HepG2 (cell line): Measurements from ENCODE around the gene SGMS1. TPM values are rescaled to one million over a fixed set of nuclear protein-coding genes. Genes with fewer than 3 reads are reported as not detected.

Experiments
- ATAC-seq: fragments of 200-7000 bp; cut with Tn5 transposase; 3 replicates; pipeline ENCODE4 v1.9.1; 2020; ENCODE audit warnings: mild to moderate bottlenecking, moderate library complexity
- BruUV-seq: library from RNA; stranded (reverse); fragments of 400-500 nt; replicated peaks from 2 replicates; lab custom pipeline; 2021; lab: Mats Ljungman, UMichigan
- CTCF ChIA-PET: fragments of 300-600 bp; formaldehyde crosslinking; extraction: SDS; loops from one replicate; lab custom pipeline; 2021; ENCODE audit warnings: low total read pairs, inconsistent platforms, low intra/inter-chr PET ratio; lab: Yijun Ruan, JAX
- POLR2A ChIA-PET: fragments of 350-600 bp; sonication (Branson Sonifier 250); formaldehyde crosslinking; loops from one replicate; lab custom pipeline; 2020; ENCODE audit warnings: antibody characterized with exemption, inconsistent platforms; lab: Yijun Ruan, JAX
- DNase-seq: peaks from one replicate; pipeline ENCODE4 v3.0.0-alpha.2; 2015; ENCODE audit warnings: low spot score
- FAIRE-seq: peaks from 3 replicates; lab custom pipeline; 2011; peaks lifted over from hg19 to GRCh38; lab: Jason Lieb, UNC
- H2AFZ ChIP-seq: one replicate; pipeline ENCODE4 v1.6.1; 2011; ENCODE audit warnings: low read length, inconsistent platforms
- H3K27ac ChIP-seq: fragments of 300-600 bp; 3 replicates; pipeline ENCODE4 v1.8.0; 2011; ENCODE audit warnings: mixed run types, mild to moderate bottlenecking, mixed read lengths, low read length, inconsistent platforms; ENCODE audit not compliant: insufficient read depth; ENCODE audit errors: extremely low read length
- H3K27me3 ChIP-seq, 2 experiments: fragments of 200-600 bp in 1 of 2; 2 replicates in 1 of 2; 3 replicates in 1 of 2; pipeline versions ENCODE4 v1.6.0 to v1.8.0; 2011; ENCODE audit warnings: low read length in 2 of 2, mild to moderate bottlenecking in 2 of 2, moderate library complexity in 2 of 2, inconsistent platforms in 1 of 2; ENCODE audit not compliant: insufficient read depth in 2 of 2, control insufficient read depth in 1 of 2
- H3K36me3 ChIP-seq, 2 experiments: fragments of 200-600 bp in 1 of 2; replicated peaks in 1 of 2; 2 replicates in 1 of 2; 3 replicates in 1 of 2; pipeline versions ENCODE4 v1.5.1 to v1.8.0; 2011; ENCODE audit warnings: low read length in 2 of 2, inconsistent platforms in 1 of 2; ENCODE audit not compliant: insufficient read depth in 2 of 2, control insufficient read depth in 1 of 2
- H3K4me1 ChIP-seq: 2 replicates; pipeline ENCODE4 v1.5.1; 2012; ENCODE audit warnings: low read length, inconsistent platforms; ENCODE audit not compliant: insufficient read depth
- H3K4me2 ChIP-seq: 2 replicates; pipeline ENCODE4 v1.6.0; 2011; ENCODE audit warnings: low read depth, low read length, inconsistent platforms
- H3K4me3 ChIP-seq, 3 experiments: fragments of 200-600 bp in 1 of 3; sonication (generic), shearing (Covaris generic) in 1 of 3; replicated peaks in 1 of 3; 2 replicates each; pipeline ENCODE4 v1.5.1; 2011 to 2016; ENCODE audit warnings: low read length in 3 of 3, inconsistent platforms in 2 of 3, low read depth in 2 of 3, mild to moderate bottlenecking in 2 of 3, control low read depth in 1 of 3, mixed read lengths in 1 of 3; ENCODE audit not compliant: insufficient read depth in 1 of 3
- H3K79me2 ChIP-seq: one replicate; pipeline ENCODE4 v1.6.1; 2011; ENCODE audit warnings: low read length, inconsistent platforms; ENCODE audit not compliant: insufficient read depth
- H3K9ac ChIP-seq: 2 replicates; pipeline ENCODE4 v1.6.0; 2011; ENCODE audit warnings: mild to moderate bottlenecking, low read depth, low read length, inconsistent platforms; ENCODE audit not compliant: insufficient read depth
- H3K9me3 ChIP-seq: 2 replicates; pipeline ENCODE4 v1.5.1; 2012; ENCODE audit warnings: mild to moderate bottlenecking, low read length
- H4K20me1 ChIP-seq: 2 replicates; pipeline ENCODE4 v1.6.0; 2011; ENCODE audit warnings: inconsistent platforms, mild to moderate bottlenecking, low read length, moderate library complexity; ENCODE audit not compliant: insufficient read depth
- ARID2 ChIP-seq: sonication (generic); formaldehyde crosslinking; IDR thresholded peaks from 2 replicates; pipeline ENCODE4 v1.8.1; 2022; ENCODE audit warnings: mild to moderate bottlenecking, missing genetic modification reagents, borderline replicate concordance
- ASH2L ChIP-seq: fragments of 300-600, 200-600 bp; sonication (generic); IDR thresholded peaks from 2 replicates; pipeline ENCODE4 v1.7.0; 2017; ENCODE audit warnings: low read depth, mild to moderate bottlenecking, moderate library complexity, mixed read lengths, low read length; ENCODE audit not compliant: insufficient read length
- CAMTA2 ChIP-seq: sonication (generic); formaldehyde crosslinking; IDR thresholded peaks from 2 replicates; pipeline ENCODE4 v1.4.0; 2020; ENCODE audit warnings: mild to moderate bottlenecking, missing genetic modification reagents, borderline replicate concordance
- KDM2A ChIP-seq: sonication (generic); formaldehyde crosslinking; IDR thresholded peaks from 2 replicates; pipeline ENCODE4 v1.4.0; 2020; ENCODE audit warnings: low read depth, missing genetic modification reagents, borderline replicate concordance
- NR2F6 ChIP-seq, 2 experiments: IDR thresholded peaks; 2 replicates each; pipeline ENCODE4 v1.6.1; 2016; ENCODE audit warnings: antibody characterized with exemption in 1 of 2, mild to moderate bottlenecking in 1 of 2
- STAT5B ChIP-seq: sonication (generic); formaldehyde crosslinking; IDR thresholded peaks from 2 replicates; pipeline ENCODE4 v1.4.0; 2020; ENCODE audit warnings: missing genetic modification reagents
- TCF12 ChIP-seq, 2 experiments: fragments of 450-650 bp in 1 of 2; sonication (generic) in 1 of 2; formaldehyde crosslinking in 1 of 2; IDR thresholded peaks; 2 replicates each; pipeline versions ENCODE4 v1.6.1 to v1.8.0; 2017 to 2022; ENCODE audit warnings: antibody characterized with exemption in 1 of 2, mild to moderate bottlenecking in 1 of 2, missing genetic modification reagents in 1 of 2, moderate library complexity in 1 of 2
- ZBTB34 ChIP-seq: sonication (generic); formaldehyde crosslinking; IDR thresholded peaks from 2 replicates; pipeline ENCODE4 v1.8.0; 2022; ENCODE audit warnings: mild to moderate bottlenecking, missing genetic modification reagents
- ZFY ChIP-seq: sonication (generic); formaldehyde crosslinking; IDR thresholded peaks from 2 replicates; pipeline ENCODE4 v1.4.0; 2020; ENCODE audit warnings: missing genetic modification reagents
- ZNF501 ChIP-seq: sonication (generic); formaldehyde crosslinking; IDR thresholded peaks from 2 replicates; pipeline ENCODE4 v1.5.1; 2020; ENCODE audit warnings: mild to moderate bottlenecking, moderate library complexity, missing genetic modification reagents
- ZNF614 ChIP-seq: IDR thresholded peaks from 2 replicates; pipeline ENCODE4 v1.6.1; 2018; ENCODE audit warnings: missing biosample characterization, missing genetic modification reagents, inconsistent platforms, borderline replicate concordance
- ZNF644 ChIP-seq: IDR thresholded peaks from 2 replicates; pipeline ENCODE4 v1.6.1; 2016; ENCODE audit warnings: low read depth
- ZNF746 ChIP-seq: sonication (generic); formaldehyde crosslinking; IDR thresholded peaks from 2 replicates; pipeline ENCODE4 v1.8.0; 2022; ENCODE audit warnings: mild to moderate bottlenecking, missing genetic modification reagents
- ZNF777 ChIP-seq: sonication (generic); formaldehyde crosslinking; IDR thresholded peaks from 2 replicates; pipeline ENCODE4 v1.4.0; 2020; ENCODE audit warnings: missing genetic modification reagents
- WGBS: methylation state at CpG from one replicate; pipeline ENCODE4 v1.1.6; 2017; ENCODE audit warnings: low lambda C conversion rate; 5-methylcytosine and 5-hydroxymethylcytosine counted together
- in situ Hi-C: cut with HindIII; loops from 2 replicates; pipeline ENCODE4 v1.10.0; 2017; ENCODE audit warnings: low pct_unique_long_range_greater_than_20kb; ENCODE audit not compliant: extremely low pct_ligation_motif_present
- intact Hi-C: fragments of 100-400 bp; cut with micrococcal nuclease; formaldehyde crosslinking; loops from one replicate; pipeline ENCODE4 v1.10.0; 2022; ENCODE audit not compliant: unreplicated experiment
- polyA plus RNA-seq, 8 experiments: library from polyadenylated mRNA; depleted of rRNA in 3 of 8; stranded (reverse) in 7 of 8; unstranded in 1 of 8; fragments of >200 nt; fragmentation: Illumina TruSeq in 4 of 8; extraction: Trizol in 4 of 8; gene quantifications; 2 replicates each; pipeline versions ENCODE4 v1.2.1 to v1.2.3, GENCODE V29; 2011 to 2016; ENCODE audit warnings: low read depth in 4 of 8, missing spikeins in 1 of 8, mixed read lengths in 1 of 8; ENCODE audit not compliant: insufficient read depth in 1 of 8
- total RNA-seq, 5 experiments: library from RNA; depleted of rRNA; stranded (reverse); fragments of >200 nt; fragmentation: Illumina TruSeq; extraction: Trizol; gene quantifications; 2 replicates each; pipeline ENCODE4 v1.2.3, GENCODE V29; 2016; ENCODE audit warnings: low read depth in 1 of 5
- TF ChIP-seq, protein P1 (sequence below): sonication (generic); formaldehyde crosslinking; IDR thresholded peaks from 2 replicates; pipeline ENCODE4 v1.5.0; 2020; ENCODE audit warnings: missing genetic modification reagents
- TF ChIP-seq, protein P2 (sequence below): sonication (generic); formaldehyde crosslinking; IDR thresholded peaks from 2 replicates; pipeline ENCODE4 v1.5.0; 2020; ENCODE audit warnings: missing genetic modification reagents

Gene SGMS1
- total and polyA plus RNA-seq, 2 of the 13 experiments (the other 11 are each of a cell fraction or from before 2014, with no cell fraction given), result 6.5 to 15.1 TPM

DNA sequence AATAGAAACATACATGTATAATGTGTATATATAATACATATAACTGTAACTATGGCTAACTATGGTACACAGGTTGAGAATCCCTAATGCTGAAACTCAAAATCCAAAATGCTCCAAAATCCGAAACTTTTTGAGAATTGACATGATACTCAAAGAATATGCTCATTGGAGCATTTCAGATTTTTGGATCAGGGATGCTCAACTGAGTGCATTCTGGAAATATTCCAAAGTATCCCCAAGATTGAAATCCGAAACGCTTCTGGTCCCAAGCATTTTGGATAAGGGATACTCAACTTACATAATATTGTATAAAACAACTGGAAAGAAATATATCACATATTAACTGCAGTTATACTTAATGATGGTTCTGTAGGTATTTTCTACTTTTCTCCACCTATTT lies 278.2 kb downstream of the SGMS1 start:
- FAIRE-seq (no peak), ATAC-seq (no peak), DNase-seq (no peak)
- no peak overlapping the region for H3K27ac ChIP-seq
- no peaks in the 10 kb centered on the region for H4K20me1 ChIP-seq
- TF ChIP-seq ZNF746 (CRISPR knock-in tag) (no peak), ARID2 (CRISPR knock-in tag) (no peak)
- TF ChIP-seq, protein P1, sequence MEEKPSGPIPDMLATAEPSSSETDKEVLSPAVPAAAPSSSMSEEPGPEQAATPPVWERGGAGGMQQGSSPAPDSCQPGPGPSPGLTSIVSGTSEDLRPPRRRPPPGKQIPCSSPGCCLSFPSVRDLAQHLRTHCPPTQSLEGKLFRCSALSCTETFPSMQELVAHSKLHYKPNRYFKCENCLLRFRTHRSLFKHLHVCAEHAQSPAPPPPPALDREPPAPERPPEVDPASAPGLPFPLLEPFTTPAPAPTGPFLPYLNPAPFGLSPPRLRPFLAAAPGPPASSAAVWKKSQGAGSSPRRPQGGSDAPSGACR (CRISPR knock-in tag), result no peak
- H3K9ac ChIP-seq, result no peak overlapping the region
- H3K27me3 ChIP-seq, result no peaks in the 10 kb centered on the region
- H3K4me1 ChIP-seq, result no peaks in the 10 kb centered on the region
- no TSS peak for BruUV-seq
- no peak overlapping the region for H2AFZ ChIP-seq
- ChIA-PET CTCF (no interaction called here), POLR2A (no interaction called here)
- H3K36me3 ChIP-seq, result peaks cover 4 to 12% of the 10 kb centered on the region in 2 experiments
- in situ Hi-C loops, result no loop called here
- WGBS, result 78% methylated on average over 3 of the region's 3 CpGs
- no peak overlapping the region for H3K4me2 ChIP-seq
- intact Hi-C loops, result no loop called here
- H3K79me2 ChIP-seq, result no peaks in the 10 kb centered on the region
- no peak overlapping the region for H3K4me3 ChIP-seq
- H3K9me3 ChIP-seq, result no peaks in the 10 kb centered on the region

GRCh38 chr10:50343702-50344331 lies 279.9 kb downstream of the SGMS1 start:
- H3K4me1 ChIP-seq, result no peaks in the 10 kb centered on the region
- ChIA-PET CTCF (no interaction called here), POLR2A (no interaction called here)
- in situ Hi-C loops (no loop called here), intact Hi-C loops (no loop called here)
- no peak for FAIRE-seq
- no peak overlapping the region for H3K27ac ChIP-seq
- 97% methylated on average over 9 of the region's 12 CpGs for WGBS
- no peaks in the 10 kb centered on the region for H3K27me3 ChIP-seq
- no peaks in the 10 kb centered on the region for H3K79me2 ChIP-seq
- H3K4me3 ChIP-seq, result no peak overlapping the region
- H3K9ac ChIP-seq, result no peak overlapping the region
- ATAC-seq, result no peak
- no peaks in the 10 kb centered on the region for H4K20me1 ChIP-seq
- no peak overlapping the region for H2AFZ ChIP-seq
- DNase-seq, result no peak
- no peak overlapping the region for H3K4me2 ChIP-seq
- BruUV-seq, result no TSS peak
- no peaks in the 10 kb centered on the region for H3K9me3 ChIP-seq
- H3K36me3 ChIP-seq, result peaks cover 4 to 12% of the 10 kb centered on the region in 2 experiments
- TF ChIP-seq STAT5B (CRISPR knock-in tag), result no peak
- no peak for TF ChIP-seq ASH2L
- TF ChIP-seq, protein P2, sequence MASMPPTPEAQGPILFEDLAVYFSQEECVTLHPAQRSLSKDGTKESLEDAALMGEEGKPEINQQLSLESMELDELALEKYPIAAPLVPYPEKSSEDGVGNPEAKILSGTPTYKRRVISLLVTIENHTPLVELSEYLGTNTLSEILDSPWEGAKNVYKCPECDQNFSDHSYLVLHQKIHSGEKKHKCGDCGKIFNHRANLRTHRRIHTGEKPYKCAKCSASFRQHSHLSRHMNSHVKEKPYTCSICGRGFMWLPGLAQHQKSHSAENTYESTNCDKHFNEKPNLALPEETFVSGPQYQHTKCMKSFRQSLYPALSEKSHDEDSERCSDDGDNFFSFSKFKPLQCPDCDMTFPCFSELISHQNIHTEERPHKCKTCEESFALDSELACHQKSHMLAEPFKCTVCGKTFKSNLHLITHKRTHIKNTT (CRISPR knock-in tag), result no peak
- no peak for TF ChIP-seq ZNF777 (CRISPR knock-in tag)
- TF ChIP-seq TCF12 (IDR thresholded peaks at IDR 0.05), result no peak
- TF ChIP-seq TCF12 (CRISPR knock-in tag; IDR thresholded peaks at IDR 0.05), result no peak
- TF ChIP-seq ZBTB34 (CRISPR knock-in tag), result no peak
- no peak for TF ChIP-seq KDM2A (CRISPR knock-in tag)
- no peak for TF ChIP-seq ZNF644 (CRISPR knock-in tag)
- TF ChIP-seq NR2F6 (IDR thresholded peaks at IDR 0.05), result no peak
- no peak for TF ChIP-seq NR2F6 (CRISPR knock-in tag; IDR thresholded peaks at IDR 0.05)
- no peak for TF ChIP-seq ZNF501 (CRISPR knock-in tag)
- no peak for TF ChIP-seq ZNF614 (CRISPR knock-in tag)
- no peak for TF ChIP-seq CAMTA2 (CRISPR knock-in tag)
- TF ChIP-seq ZFY, result no peak
